SK-N-SH (cell line): Measurements from ENCODE around the gene LRRK2.

Source experiments
- ELF1 ChIP-seq: IDR thresholded peaks from 2 replicates; pipeline ENCODE4 v1.4.0; 2012
- MEF2A ChIP-seq: IDR thresholded peaks from 2 replicates; pipeline ENCODE4 v1.4.0; 2012; ENCODE audit warnings: low read depth, borderline replicate concordance
- POLR2AphosphoS5 ChIP-seq: IDR thresholded peaks from 2 replicates; pipeline ENCODE4 v1.6.1; 2012; ENCODE audit warnings: low read depth, low read length
- RAD21 ChIP-seq: IDR thresholded peaks from 2 replicates; pipeline ENCODE4 v1.6.1; 2012; ENCODE audit warnings: mild to moderate bottlenecking, low read length
- SIN3A ChIP-seq: IDR thresholded peaks from 2 replicates; pipeline ENCODE4 v1.6.1; 2012; ENCODE audit warnings: low read depth, mild to moderate bottlenecking, low read length, moderate library complexity, borderline replicate concordance
- TAF1 ChIP-seq: IDR thresholded peaks from 2 replicates; pipeline ENCODE4 v1.6.1; 2012; ENCODE audit warnings: low read depth, mild to moderate bottlenecking, low read length, moderate library complexity, borderline replicate concordance
- YY1 ChIP-seq: IDR thresholded peaks from 2 replicates; pipeline ENCODE4 v1.4.0; 2012; ENCODE audit warnings: low read depth, mild to moderate bottlenecking
- TF ChIP-seq, protein P1 (sequence below): fragments of 200-600 bp; sonication (generic); IDR thresholded peaks from 2 replicates; pipeline ENCODE4 v1.6.1; 2017; ENCODE audit warnings: antibody characterized with exemption, mild to moderate bottlenecking, moderate library complexity

DNA sequence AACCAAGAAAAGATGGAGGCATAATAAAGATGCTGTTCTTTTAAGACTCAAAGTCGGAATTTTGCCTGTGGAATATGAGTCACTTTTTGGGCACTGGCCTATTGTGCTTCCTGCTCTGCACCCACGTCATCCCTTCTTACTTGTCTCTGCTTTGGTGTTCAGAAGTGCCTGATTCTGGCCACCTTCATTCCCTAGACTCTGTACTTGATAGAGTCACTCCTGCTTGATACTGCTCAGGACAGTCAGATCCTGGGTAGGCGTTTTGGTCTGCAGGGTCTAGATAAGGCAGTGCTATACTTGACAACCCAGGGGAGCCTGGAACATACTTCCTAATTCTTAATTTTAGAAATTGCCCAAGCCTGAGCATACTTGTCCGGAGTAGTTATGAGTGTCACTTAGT, 1.9 kb downstream of the LRRK2 start:
- TF ChIP-seq, protein P1, sequence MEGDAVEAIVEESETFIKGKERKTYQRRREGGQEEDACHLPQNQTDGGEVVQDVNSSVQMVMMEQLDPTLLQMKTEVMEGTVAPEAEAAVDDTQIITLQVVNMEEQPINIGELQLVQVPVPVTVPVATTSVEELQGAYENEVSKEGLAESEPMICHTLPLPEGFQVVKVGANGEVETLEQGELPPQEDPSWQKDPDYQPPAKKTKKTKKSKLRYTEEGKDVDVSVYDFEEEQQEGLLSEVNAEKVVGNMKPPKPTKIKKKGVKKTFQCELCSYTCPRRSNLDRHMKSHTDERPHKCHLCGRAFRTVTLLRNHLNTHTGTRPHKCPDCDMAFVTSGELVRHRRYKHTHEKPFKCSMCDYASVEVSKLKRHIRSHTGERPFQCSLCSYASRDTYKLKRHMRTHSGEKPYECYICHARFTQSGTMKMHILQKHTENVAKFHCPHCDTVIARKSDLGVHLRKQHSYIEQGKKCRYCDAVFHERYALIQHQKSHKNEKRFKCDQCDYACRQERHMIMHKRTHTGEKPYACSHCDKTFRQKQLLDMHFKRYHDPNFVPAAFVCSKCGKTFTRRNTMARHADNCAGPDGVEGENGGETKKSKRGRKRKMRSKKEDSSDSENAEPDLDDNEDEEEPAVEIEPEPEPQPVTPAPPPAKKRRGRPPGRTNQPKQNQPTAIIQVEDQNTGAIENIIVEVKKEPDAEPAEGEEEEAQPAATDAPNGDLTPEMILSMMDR: no peak
- TF ChIP-seq ELF1: no peak
- no peak for TF ChIP-seq MEF2A
- no peak for TF ChIP-seq YY1
- TF ChIP-seq RAD21: no peak
- no peak for TF ChIP-seq POLR2AphosphoS5
- TF ChIP-seq TAF1: no peak
- TF ChIP-seq SIN3A: no peak
